Fibroblast of skin of scalp (primary cell): Measurements from ENCODE around the gene LYPD4. TPM values are rescaled to one million over a fixed set of nuclear protein-coding genes. Genes with fewer than 3 reads are reported as not detected.
"Not testable (repeated sequence)": the region's sequence is repeated elsewhere in the genome, so short reads cannot be mapped to it uniquely, and the experiment has no call there.

Experiments
- DNase-seq: peaks from one replicate; pipeline ENCODE4 v3.0.0-alpha.2; 2013
- polyA plus RNA-seq, 2 experiments: library from polyadenylated mRNA; unstranded; fragments of 120-200 nt; gene quantifications; one replicate each; pipeline ENCODE4 v1.2.1, GENCODE V29; 2013; ENCODE audit not compliant: insufficient read length in 2 of 2

LYPD4 gene
- polyA plus RNA-seq (2013, experiment 1 of 2; ENCODE audit: insufficient read length) = not detected
- not detected for polyA plus RNA-seq (2013, experiment 2 of 2; ENCODE audit: insufficient read length)

GRCh38 chr19:41844601-41845000, at the start of gene LYPD4:
TSS of gene LYPD4 (minus strand) at chr19:41844683. CDS start at chr19:41839285, 5,398 bp downstream.
- DNase-seq = no peak

DNA sequence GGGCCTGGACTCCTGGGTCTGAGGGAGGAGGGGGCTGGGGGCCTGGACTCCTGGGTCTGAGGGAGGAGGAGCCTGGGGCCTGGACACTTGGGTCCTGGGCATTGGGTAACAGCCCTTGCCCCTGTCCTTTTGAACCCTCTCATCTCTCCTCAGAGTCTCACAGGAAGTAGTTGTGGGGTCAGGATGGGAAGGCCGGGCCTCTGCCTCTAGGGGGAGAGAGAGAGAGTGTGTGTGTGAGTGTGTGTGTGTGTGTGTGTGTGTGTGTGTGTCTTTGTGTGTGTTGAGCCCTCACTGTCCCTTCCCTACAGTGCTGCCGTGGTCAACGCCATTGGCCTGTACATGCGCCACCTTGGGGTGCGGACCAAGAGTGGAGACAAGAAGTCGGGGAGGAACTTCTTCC, 49.4 kb upstream of the LYPD4 start:
- DNase-seq = peak; percentile 34

DNA sequence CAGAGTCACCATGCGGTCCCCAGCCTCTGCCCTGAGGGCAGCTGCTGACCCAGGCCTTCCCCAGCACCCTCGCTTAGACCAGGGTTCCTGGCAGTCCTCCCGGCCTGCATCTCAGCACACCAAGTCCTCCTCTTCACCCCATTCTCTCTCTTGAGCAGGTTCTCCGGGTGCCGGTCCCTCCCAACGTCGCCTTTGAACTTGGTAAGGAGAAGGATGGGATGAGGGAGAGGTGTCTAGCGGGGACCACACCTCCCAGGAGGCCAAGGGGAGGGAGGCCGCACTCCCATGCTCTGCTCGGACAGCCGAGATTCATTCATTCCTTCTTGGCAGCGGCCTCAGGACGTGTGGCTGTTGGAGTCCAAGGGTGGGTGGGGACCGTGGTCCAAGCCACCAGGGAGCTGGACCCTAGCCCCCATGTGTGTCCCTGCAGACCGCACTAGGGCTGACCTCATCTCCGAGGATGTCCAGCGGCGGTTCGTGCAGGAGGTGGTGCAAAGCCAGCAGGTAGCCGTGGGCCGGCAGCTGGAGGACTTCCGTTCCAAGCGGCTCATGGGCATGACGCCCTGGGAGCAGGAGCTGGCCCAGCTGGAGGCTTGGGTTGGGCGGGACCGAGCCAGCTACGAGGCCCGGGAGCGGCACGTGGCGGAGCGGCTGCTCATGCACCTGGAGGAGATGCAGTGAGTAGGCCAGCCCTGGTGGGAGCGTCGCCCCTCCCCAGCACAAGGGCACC, 47.9 kb upstream of the LYPD4 start:
- DNase-seq = no peak

- DNase-seq = no peak
These were observed 46.5 kb upstream of the LYPD4 start for GRCh38 chr19:41890936-41891335.

GRCh38 chr19:41889896-41890295, 45.4 kb upstream of the LYPD4 start:
- DNase-seq = no peak

DNA sequence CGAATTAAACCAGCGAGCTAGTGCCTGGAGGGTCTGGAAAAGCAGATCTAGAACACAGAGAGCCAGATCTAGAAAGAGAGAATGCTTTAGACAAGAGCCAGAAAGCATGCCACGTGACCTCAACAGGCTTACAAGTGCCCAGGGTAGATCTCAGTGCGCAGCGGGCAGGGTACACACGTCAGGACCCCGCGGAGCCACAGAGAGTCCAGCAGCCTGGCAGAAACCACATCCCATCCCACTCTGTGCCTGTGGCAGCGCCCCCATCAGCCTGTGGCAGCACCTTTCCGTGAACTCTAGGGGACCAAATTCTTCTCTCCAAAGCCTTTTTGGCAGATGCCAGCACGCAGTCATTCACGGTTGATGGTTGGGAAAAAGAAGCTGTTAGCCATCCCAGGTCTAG, 44.4 kb upstream of the LYPD4 start:
- no peak for DNase-seq

DNA sequence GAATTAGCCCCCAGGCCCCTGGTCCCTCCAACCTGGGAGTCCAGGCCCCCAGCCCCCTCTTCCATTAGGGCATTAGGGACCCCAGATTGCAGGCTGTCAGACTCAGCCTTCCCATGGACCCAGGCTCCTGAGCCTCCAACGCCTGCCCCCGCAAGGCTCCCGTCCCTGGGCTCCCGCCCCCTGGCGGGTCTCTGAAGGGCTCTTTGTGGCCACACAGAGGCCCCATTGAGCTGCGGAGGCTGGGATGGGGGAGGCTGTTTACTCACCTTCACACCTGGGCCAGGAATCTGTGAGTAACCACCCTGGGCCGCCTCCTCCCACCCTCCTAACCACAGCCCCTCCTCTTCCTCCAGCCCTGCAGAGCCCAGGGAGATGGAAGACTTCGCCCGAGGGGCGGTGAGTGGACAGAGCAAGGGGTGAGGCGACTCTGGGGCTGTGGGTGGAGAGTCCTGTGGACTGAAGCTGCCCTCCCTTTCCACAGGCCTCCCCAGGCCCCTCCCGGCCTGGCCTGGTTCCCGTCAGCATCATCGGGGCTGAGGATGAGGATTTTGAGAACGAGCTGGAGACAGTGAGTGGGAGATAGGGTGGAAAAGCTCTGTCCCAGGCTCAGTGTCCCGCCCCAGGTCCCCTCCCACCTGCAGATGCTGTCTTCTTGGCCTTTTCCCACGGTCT, 43.4 kb upstream of the LYPD4 start:
- DNase-seq = no peak

- no peak for DNase-seq
These were observed 42.6 kb upstream of the LYPD4 start for GRCh38 chr19:41886761-41887710.

DNA sequence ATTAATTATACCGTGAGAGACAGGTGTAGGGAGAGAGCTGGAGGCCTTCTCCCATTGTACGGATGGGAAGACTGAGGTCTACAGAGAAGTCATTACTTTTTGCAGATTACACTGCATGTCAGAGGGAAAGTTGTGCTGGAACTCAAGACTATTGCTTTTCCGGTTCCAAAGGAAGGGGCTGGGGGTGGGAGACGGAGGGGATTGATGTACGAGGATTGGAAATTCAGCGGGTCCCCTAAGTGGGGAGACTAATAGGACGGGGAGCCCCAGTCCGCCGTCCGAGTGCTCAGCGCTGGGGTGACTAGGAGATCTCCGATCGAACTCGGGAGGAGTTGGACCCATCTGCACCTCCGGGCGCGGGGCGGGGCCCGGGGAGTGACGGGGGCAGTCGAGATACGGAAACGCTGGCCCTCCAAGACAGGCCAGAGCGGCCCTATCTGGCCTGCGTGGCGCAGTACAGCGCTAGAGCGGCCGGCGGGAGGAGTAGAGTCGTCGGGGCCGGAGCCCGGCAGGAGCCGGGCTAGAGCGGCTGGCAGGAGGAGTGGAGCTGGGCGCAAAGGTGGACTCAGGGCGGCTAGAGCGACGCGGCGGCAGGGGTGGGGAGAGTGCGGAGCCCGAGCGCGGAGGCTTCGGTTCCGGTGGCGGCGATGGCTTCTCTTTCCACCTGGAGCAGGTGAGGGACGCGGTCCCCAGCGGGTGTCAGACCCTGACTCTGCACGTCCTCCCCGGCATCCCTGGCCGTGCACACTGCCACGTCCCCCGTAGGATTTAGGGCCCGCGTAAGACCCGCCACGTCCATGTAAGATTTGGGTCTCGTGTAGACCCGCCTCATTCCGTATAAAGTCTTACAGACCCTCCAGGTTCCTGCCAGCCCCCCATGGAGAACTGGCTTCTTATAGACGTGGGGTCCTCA, 39.6 kb upstream of the LYPD4 start:
- peak; percentile 97 for DNase-seq

DNA sequence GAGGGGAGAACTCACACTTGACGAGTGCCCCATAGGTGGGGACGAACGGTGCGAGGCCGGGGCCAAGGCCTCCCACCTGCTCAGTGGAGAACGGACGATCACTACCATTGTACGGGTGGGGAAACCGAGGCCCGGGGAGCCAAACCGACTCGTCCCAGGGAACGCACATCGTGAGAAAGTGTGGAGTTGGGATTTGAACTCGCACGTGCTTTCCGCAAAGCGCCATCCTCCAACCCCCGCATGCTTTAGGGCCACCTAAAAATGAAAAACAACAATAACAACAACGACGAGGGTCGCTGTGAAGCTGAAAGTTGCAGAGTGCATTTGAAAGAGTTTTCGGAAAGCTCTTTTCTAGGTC, 39.0 kb upstream of the LYPD4 start:
- no peak for DNase-seq

- DNase-seq = peak; percentile 34
These were observed 38.3 kb upstream of the LYPD4 start, which contains the start of gene ARHGEF1 for GRCh38 chr19:41882568-41883462. TSS of gene ARHGEF1 (plus strand) at chr19:41883184. CDS start at chr19:41888083, 4,899 bp downstream.

DNA sequence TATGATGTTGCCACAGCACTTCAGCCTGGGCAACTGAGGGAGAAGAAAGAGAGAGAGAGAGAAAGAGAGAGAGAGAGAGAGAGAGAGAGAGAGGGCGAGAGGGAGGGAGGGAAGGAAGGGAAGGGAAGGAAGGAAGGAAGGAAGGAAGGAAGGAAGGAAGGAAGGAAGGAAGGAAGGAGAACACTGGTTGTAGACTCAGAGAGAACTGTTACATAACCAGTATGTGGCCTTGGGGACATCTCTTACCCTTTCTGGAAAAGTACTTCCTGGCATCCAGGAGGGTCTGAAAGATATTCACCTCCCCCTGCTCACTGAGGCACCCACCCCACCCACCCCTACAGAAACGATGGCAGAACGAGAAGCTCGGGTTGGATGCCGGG, 35.8 kb upstream of the LYPD4 start:
- DNase-seq = no peak

DNA sequence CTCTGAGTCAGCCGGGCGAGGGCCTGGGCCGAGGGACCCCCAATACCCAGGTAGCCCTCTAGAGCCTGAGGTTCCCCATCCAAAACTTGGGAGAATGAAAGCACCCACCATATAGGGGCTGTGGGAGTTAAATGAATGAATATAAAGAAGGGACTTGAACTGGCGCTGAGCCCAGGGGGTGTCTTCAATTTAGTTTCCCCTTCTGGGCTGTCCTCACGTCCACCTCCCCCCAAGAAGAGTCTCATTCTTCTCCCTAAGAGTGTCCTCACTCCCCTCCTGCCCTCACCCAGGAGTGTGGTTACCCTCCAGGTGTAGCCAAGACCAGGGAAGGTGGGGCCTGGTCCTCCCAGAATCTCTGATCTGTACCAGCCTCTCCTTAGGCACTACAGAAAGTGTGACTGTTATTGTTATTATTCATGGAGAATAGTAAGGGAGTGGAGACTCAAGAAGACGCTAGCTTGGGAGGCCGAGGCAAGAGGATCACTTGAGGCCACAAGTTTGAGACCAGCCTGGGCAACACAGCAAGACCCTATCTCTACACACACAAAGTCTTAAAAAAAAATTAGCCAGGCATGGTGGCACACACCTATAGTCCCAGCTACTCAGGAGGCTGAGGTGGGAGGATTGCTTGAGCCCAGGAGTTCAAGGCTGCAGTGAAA, 35.3 kb upstream of the LYPD4 start:
- no peak for DNase-seq

GRCh38 chr19:41879080-41879479, 34.6 kb upstream of the LYPD4 start:
- DNase-seq = no peak

DNA sequence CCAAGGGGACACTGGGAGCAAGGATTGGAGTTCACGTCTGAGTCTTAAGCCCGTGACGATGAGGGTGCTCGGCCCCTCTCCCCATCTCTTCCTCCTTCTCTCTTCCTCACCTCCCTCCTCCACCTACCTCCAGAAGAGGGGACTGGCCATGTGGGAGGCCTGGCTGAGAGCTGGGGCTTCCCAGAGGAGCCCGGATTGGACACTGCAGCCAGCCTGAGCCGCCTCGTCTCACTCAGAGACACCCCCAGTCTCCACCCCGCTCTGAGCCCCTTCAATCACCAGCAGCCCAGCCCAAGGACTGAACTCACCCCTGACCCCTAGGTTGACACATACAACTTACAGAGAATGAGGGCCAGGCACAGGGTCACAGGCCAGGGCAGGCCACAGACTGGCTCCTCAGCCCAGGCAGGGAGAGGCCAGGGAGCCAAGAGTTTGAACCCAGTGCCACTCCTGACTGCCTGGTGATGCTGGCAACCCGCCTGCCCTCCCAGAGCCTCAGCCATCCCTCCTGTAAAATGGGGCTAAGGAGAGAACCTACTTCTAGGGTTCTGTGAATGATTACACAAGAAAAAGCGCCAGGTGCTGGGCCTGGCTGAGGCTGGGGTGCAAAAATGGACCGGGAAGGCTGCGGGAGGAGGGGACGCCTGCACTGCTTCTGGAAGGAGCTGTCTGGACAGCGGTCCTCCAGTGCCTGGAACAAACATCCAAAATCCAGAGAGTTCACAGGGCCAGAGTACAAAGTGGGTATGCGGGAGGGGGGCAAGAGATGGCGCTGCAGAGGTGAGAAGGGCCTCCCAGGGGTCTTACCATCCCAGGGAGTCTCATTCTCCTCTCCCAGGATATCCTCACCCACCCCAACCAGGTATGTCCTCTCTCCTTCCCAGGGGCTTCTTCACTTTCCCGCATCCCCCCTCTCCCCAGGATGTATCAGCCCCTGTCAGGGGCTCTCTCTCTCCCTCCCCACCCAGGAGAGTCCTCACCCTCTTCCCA, 33.7 kb upstream of the LYPD4 start:
- no peak for DNase-seq

DNA sequence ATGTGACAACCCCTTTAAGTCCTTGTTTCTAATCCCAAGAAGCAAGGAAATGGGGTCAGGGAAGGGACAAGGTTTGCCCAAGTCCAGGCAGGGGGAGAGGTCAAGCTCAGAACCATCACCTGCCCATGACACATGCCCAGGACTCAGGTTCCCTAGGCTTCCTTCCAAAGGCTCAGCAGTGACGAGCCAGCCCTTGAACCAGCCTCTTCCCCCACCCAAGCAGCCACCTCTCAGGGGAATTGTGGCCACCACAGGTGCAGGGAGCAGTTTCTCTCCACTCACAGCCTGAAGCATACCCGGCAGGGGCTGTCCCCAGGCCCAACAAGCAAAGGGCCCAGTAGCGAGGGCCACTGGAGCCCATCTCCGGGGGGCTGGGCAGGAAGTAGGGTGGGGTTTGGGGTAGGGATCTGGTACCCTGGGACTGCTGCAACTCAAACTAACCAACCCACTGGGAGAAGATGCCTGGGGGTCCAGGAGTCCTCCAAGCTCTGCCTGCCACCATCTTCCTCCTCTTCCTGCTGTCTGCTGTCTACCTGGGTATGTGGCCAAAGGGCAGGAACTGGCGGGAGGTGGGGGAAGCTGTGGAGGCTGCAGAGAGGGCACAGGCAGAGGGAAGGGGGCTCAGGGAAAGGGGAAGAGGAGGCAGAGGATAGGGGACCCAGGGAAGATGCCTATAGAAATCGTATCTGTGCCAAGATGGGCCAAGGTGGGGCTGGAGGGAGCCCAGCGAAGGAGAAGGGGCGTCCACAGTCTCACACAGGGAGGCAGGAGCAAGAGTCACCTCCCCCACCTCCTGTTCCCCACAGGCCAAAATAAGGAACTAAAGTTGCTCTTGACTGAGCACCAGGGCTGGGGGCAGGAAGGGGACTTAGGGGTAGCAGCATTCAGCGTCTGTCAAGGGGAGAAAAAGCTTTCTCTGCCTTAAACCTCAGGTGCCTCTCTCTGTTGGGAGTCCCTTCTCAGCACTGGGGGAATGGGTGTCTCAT, 32.7 kb upstream of the LYPD4 start, which contains the start of gene CD79A:
CD79A (plus strand) TSS at position 433 of the 986 bp plus-strand sequence; CDS start at position 459, 26 bp downstream.
- DNase-seq = no peak

DNA sequence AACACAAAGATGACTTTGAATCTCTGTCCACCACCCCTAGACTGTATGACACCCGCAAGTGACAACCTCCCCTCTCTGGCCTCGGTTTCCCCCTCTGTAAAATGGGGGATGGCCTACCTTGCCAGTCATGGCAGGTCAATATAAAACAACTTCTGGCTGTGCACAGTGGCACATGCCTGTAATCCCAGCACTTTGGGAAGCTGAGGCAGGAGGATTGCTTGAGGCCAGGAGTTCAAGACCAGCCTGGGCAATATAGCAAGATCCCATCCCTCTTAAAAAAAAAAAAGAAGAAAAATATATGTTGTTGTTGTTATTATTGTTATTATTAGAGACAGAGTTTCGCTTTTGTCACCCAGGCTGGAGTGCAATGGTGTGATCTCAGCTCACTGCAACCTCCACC, 31.5 kb upstream of the LYPD4 start:
- DNase-seq = not testable (repeated sequence)
